K562 (cell line): ENCODE data around the gene ZNRF3. TPM values are rescaled to one million over a fixed set of nuclear protein-coding genes. Genes with fewer than 3 reads are reported as not detected.

ENCODE experiments used
- ADNP ChIP-seq: fragments of 200-800 bp; sonication (Bioruptor generic); IDR thresholded peaks from 2 replicates; pipeline ENCODE4 v1.6.1; 2016; ENCODE audit warnings: missing genetic modification characterization, missing compliant biosample characterization
- BACH1 ChIP-seq: fragments of 200-800 bp; sonication (Bioruptor generic); IDR thresholded peaks from 2 replicates; pipeline ENCODE4 v1.6.1; 2016; ENCODE audit warnings: missing genetic modification characterization, missing compliant biosample characterization
- FOS ChIP-seq: IDR thresholded peaks from 3 replicates; pipeline ENCODE4 v1.6.1; 2011; ENCODE audit not compliant: insufficient read length; ENCODE audit errors: extremely low read depth
- KDM4B ChIP-seq, 2 experiments: fragments of 450-650 bp in 1 of 2; sonication (generic) in 1 of 2; IDR thresholded peaks; 2 replicates each; pipeline ENCODE4 v1.6.1; 2016 to 2017; ENCODE audit warnings: borderline replicate concordance in 2 of 2, antibody characterized with exemption in 1 of 2, low read depth in 1 of 2, mild to moderate bottlenecking in 1 of 2
- KLF13 ChIP-seq: fragments of 450-650 bp; IDR thresholded peaks from 2 replicates; pipeline ENCODE4 v1.6.1; 2016; ENCODE audit warnings: missing genetic modification characterization, low read depth, mild to moderate bottlenecking, missing compliant biosample characterization, moderate library complexity, borderline replicate concordance
- MAFK ChIP-seq: IDR thresholded peaks from 2 replicates; pipeline ENCODE4 v1.6.1; 2011; ENCODE audit warnings: low read length, improper control_type of control experiment
- MED1 ChIP-seq: sonication (generic); formaldehyde crosslinking; IDR thresholded peaks from 2 replicates; pipeline ENCODE4 v1.8.1; 2023; ENCODE audit warnings: missing genetic modification reagents, borderline replicate concordance
- MYBL2 ChIP-seq, 2 experiments: fragments of 450-650 bp in 1 of 2; sonication (generic) in 1 of 2; formaldehyde crosslinking in 1 of 2; IDR thresholded peaks; 2 replicates each; pipeline versions ENCODE4 v1.6.1 to v1.8.1; 2017 to 2022; ENCODE audit warnings: borderline replicate concordance in 1 of 2, inconsistent platforms in 1 of 2, low read depth in 1 of 2, mild to moderate bottlenecking in 1 of 2, missing genetic modification reagents in 1 of 2, moderate library complexity in 1 of 2
- NR4A1 ChIP-seq, 2 experiments: fragments of 250-450 bp in 1 of 2; fragments of 450-650 bp in 1 of 2; sonication (Bioruptor Pico) in 1 of 2; IDR thresholded peaks; 2 replicates each; pipeline versions ENCODE4 v1.4.0 to v1.6.1; 2016 to 2020; ENCODE audit warnings: mild to moderate bottlenecking in 2 of 2, missing compliant biosample characterization in 1 of 2, missing genetic modification characterization in 1 of 2, moderate library complexity in 1 of 2
- OTX1 ChIP-seq: fragments of 450-650 bp; formaldehyde crosslinking; IDR thresholded peaks from 2 replicates; pipeline ENCODE4 v1.4.0; 2022; ENCODE audit warnings: mild to moderate bottlenecking
- RFX5 ChIP-seq: IDR thresholded peaks from 2 replicates; pipeline ENCODE4 v1.6.1; 2011; ENCODE audit warnings: low read depth, mild to moderate bottlenecking, improper control_type of control experiment, low read length
- SMAD1 ChIP-seq: fragments of 150-350 bp; IDR thresholded peaks from 2 replicates; pipeline ENCODE4 v1.6.1; 2014; ENCODE audit warnings: low read length, low read depth; ENCODE audit not compliant: partially characterized antibody
- TCFL5 ChIP-seq: fragments of 250-450 bp; sonication (Bioruptor Pico); conservative IDR thresholded peaks from 2 replicates; pipeline ENCODE4 v1.6.1; 2021; ENCODE audit warnings: mild to moderate bottlenecking, moderate library complexity, matching md5 sums
- TRIM24 ChIP-seq, 2 experiments: fragments of 450-650 bp; IDR thresholded peaks; 2 replicates each; pipeline ENCODE4 v1.6.1; 2016
- U2AF1 ChIP-seq: fragments of 200-400 bp; formaldehyde crosslinking; optimal IDR thresholded peaks from 2 replicates; pipeline ENCODE3; 2017; ENCODE audit warnings: mild to moderate bottlenecking, low read depth, low read length, moderate library complexity
- YBX1 ChIP-seq: fragments of 450-650 bp; IDR thresholded peaks from 2 replicates; pipeline ENCODE4 v1.7.1; 2016; ENCODE audit warnings: mild to moderate bottlenecking
- polyA plus RNA-seq, 8 experiments: library from polyadenylated mRNA; depleted of rRNA in 4 of 8; stranded (reverse) in 5 of 8; unstranded in 3 of 8; fragments of >200 nt; fragmentation: Nextera tagmentation in 2 of 8; fragmentation: Illumina TruSeq in 1 of 8; extraction: Ambion mirVana in 2 of 8; extraction: Trizol in 1 of 8; gene quantifications; 2 replicates each; pipeline versions ENCODE4 v1.2.1 to v1.2.3, GENCODE V29; 2011 to 2014; ENCODE audit warnings: inconsistent platforms in 1 of 8, missing spikeins in 1 of 8
- total RNA-seq, 7 experiments: library from RNA; depleted of rRNA in 6 of 7; stranded (reverse); fragments of >200 nt in 6 of 7; fragmentation: Illumina TruSeq in 2 of 7; extraction: Trizol in 2 of 7; gene quantifications; 2 replicates each; pipeline versions ENCODE4 v1.2.1 to v1.2.3, GENCODE V29; 2011 to 2021; ENCODE audit warnings: low replicate concordance in 1 of 7
- TF ChIP-seq, protein P1 (sequence below): fragments of 250-450 bp; sonication (Bioruptor Pico); IDR thresholded peaks from 2 replicates; pipeline ENCODE4 v1.5.0; 2021; ENCODE audit warnings: mild to moderate bottlenecking, borderline replicate concordance
- TF ChIP-seq, protein P2 (sequence below): IDR thresholded peaks from 2 replicates; pipeline ENCODE4 v1.6.1; 2014; ENCODE audit warnings: antibody characterized with exemption
- TF ChIP-seq, protein P3 (sequence below): IDR thresholded peaks from 3 replicates; pipeline ENCODE4 v1.6.1; 2011; ENCODE audit warnings: borderline replicate concordance, mild to moderate bottlenecking, moderate library complexity; ENCODE audit not compliant: insufficient read length; ENCODE audit errors: extremely low read depth

The ZNRF3 gene
- total and polyA plus RNA-seq, 9 of the 15 experiments (the other 6 are each of a cell fraction or from before 2014, with no cell fraction given), result 0.41 to 5.9 (median 1.7) TPM

DNA sequence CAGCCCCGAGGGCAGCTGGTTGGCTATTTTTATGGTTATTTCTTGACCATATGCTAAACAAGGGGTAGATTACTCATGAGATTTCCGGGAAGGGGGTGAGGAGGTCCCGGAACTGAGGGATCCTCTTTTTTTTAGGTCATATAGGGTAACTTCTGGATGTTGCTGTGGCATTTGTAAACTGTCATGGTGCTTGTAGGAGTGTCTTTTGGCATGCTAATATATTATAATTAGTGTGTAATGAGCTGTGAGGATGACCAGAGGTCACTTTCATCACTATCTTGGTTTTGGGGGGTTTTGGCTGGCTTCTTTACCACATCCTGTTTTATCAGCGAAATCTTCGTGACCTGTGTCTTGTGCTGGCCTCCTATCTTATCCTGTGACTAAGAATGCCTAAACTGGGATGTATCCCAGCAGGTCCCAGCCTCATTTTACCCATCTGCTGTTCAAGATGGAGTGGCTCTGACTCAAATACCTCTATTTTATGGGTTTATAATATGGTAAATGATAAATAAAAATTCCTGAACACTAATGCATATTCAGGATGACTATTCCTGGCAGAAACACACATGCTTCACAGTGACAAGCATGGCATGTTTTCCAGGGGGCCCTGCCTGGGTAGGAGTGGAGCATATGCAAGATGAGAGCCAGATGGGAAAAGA, 200.7 kb downstream of the ZNRF3 start (continued):
- TF ChIP-seq, protein P1, sequence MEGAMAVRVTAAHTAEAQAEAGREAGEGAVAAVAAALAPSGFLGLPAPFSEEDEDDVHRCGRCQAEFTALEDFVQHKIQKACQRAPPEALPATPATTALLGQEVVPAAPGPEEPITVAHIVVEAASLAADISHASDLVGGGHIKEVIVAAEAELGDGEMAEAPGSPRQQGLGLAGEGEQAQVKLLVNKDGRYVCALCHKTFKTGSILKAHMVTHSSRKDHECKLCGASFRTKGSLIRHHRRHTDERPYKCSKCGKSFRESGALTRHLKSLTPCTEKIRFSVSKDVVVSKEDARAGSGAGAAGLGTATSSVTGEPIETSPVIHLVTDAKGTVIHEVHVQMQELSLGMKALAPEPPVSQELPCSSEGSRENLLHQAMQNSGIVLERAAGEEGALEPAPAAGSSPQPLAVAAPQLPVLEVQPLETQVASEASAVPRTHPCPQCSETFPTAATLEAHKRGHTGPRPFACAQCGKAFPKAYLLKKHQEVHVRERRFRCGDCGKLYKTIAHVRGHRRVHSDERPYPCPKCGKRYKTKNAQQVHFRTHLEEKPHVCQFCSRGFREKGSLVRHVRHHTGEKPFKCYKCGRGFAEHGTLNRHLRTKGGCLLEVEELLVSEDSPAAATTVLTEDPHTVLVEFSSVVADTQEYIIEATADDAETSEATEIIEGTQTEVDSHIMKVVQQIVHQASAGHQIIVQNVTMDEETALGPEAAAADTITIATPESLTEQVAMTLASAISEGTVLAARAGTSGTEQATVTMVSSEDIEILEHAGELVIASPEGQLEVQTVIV (CRISPR knock-in tag), result no peak
- TF ChIP-seq KLF13 (tag) (no peak), BACH1 (tag) (peak; percentile 81; the same call in 1 of the 2 replicates), TRIM24 (IDR thresholded peaks at IDR 0.05) (no peak; a peak in 1 of 4 replicates), U2AF1 (no peak), SMAD1 (no peak), TCFL5 (CRISPR knock-in tag) (no peak; the same call in 1 of the 2 replicates), ADNP (0 out of 2 replicates have a peak, but pooled peaks have one; percentile 25), YBX1 (no peak), KDM4B (IDR thresholded peaks at IDR 0.05; ENCODE audit: borderline replicate concordance in 2 of 2, low read depth in 1 of 2) (no peak), NR4A1 (CRISPR knock-in tag; IDR thresholded peaks at IDR 0.05) (no peak), NR4A1 (tag; IDR thresholded peaks at IDR 0.05) (peak; percentile 37; the same call in 1 of the 2 replicates), MAFK (no peak), OTX1 (CRISPR knock-in tag) (no peak), MYBL2 (IDR thresholded peaks at IDR 0.05; ENCODE audit: low read depth) (no peak), MYBL2 (CRISPR knock-in tag; IDR thresholded peaks at IDR 0.05; ENCODE audit: borderline replicate concordance) (no peak), MED1 (CRISPR knock-in tag) (no peak), RFX5 (no peak), FOS (no peak)
- TF ChIP-seq, protein P2, sequence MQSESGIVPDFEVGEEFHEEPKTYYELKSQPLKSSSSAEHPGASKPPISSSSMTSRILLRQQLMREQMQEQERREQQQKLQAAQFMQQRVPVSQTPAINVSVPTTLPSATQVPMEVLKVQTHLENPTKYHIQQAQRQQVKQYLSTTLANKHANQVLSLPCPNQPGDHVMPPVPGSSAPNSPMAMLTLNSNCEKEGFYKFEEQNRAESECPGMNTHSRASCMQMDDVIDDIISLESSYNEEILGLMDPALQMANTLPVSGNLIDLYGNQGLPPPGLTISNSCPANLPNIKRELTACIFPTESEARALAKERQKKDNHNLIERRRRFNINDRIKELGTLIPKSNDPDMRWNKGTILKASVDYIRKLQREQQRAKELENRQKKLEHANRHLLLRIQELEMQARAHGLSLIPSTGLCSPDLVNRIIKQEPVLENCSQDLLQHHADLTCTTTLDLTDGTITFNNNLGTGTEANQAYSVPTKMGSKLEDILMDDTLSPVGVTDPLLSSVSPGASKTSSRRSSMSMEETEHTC, result no peak
- TF ChIP-seq, protein P3, sequence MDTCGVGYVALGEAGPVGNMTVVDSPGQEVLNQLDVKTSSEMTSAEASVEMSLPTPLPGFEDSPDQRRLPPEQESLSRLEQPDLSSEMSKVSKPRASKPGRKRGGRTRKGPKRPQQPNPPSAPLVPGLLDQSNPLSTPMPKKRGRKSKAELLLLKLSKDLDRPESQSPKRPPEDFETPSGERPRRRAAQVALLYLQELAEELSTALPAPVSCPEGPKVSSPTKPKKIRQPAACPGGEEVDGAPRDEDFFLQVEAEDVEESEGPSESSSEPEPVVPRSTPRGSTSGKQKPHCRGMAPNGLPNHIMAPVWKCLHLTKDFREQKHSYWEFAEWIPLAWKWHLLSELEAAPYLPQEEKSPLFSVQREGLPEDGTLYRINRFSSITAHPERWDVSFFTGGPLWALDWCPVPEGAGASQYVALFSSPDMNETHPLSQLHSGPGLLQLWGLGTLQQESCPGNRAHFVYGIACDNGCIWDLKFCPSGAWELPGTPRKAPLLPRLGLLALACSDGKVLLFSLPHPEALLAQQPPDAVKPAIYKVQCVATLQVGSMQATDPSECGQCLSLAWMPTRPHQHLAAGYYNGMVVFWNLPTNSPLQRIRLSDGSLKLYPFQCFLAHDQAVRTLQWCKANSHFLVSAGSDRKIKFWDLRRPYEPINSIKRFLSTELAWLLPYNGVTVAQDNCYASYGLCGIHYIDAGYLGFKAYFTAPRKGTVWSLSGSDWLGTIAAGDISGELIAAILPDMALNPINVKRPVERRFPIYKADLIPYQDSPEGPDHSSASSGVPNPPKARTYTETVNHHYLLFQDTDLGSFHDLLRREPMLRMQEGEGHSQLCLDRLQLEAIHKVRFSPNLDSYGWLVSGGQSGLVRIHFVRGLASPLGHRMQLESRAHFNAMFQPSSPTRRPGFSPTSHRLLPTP, result no peak
